Naive thymus-derived CD4-positive, alpha-beta T cell (primary cell): ENCODE results near the gene FOXO3. TPM values are rescaled to one million over a fixed set of nuclear protein-coding genes. Genes with fewer than 3 reads are reported as not detected.
"Not testable (repeated sequence)": the region's sequence is repeated elsewhere in the genome, so short reads cannot be mapped to it uniquely, and the experiment has no call there.

Source experiments
- ATAC-seq: fragments of 150-1000 bp; cut with Tn5 transposase; 2 replicates; pipeline ENCODE4 v1.10.0; 2021; ENCODE audit warnings: mild to moderate bottlenecking, moderate library complexity
- CTCF ChIA-PET: fragments of 350-600 bp; sonication (Branson Sonifier 250); formaldehyde crosslinking; loops from one replicate; lab custom pipeline; 2021; ENCODE audit warnings: antibody characterized with exemption; lab: Charles Lee
- POLR2A ChIA-PET: fragments of 350-600 bp; sonication (Branson Sonifier 250); formaldehyde crosslinking; loops from one replicate; lab custom pipeline; 2021; ENCODE audit warnings: antibody characterized with exemption, inconsistent platforms; lab: Charles Lee
- DNase-seq, 9 donors: peaks; one replicate each; pipeline versions ENCODE4 v3.0.0 to v3.0.0-alpha.2; 2020 to 2022; ENCODE audit warnings: mixed read lengths in 1 of 9
- H3K27ac ChIP-seq: one replicate; pipeline ENCODE4 v1.7.0; 2013; ENCODE audit warnings: mild to moderate bottlenecking, low read depth, low read length, moderate library complexity
- H3K27me3 ChIP-seq, 2 donors: one replicate each; pipeline ENCODE4 v1.7.0; 2013; ENCODE audit warnings: low read length in 2 of 2, mild to moderate bottlenecking in 2 of 2, moderate library complexity in 2 of 2; ENCODE audit not compliant: control insufficient read depth in 2 of 2, insufficient read depth in 2 of 2
- H3K36me3 ChIP-seq, 3 experiments: 1 replicate in 2 of 3; 2 replicates in 1 of 3; pipeline ENCODE4 v1.7.0; 2013; ENCODE audit warnings: low read length in 3 of 3, mild to moderate bottlenecking in 3 of 3, moderate library complexity in 1 of 3; ENCODE audit not compliant: insufficient read depth in 3 of 3, control insufficient read depth in 2 of 3
- H3K4me1 ChIP-seq, 2 donors: one replicate each; pipeline ENCODE4 v1.7.0; 2013; ENCODE audit warnings: low read length in 2 of 2, mild to moderate bottlenecking in 2 of 2, moderate library complexity in 1 of 2; ENCODE audit not compliant: control insufficient read depth in 2 of 2, insufficient read depth in 2 of 2
- H3K4me3 ChIP-seq: 2 replicates; pipeline ENCODE4 v1.7.0; 2013; ENCODE audit warnings: mild to moderate bottlenecking, low read length
- H3K9me3 ChIP-seq, 3 experiments: 1 replicate in 2 of 3; 2 replicates in 1 of 3; pipeline ENCODE4 v1.7.0; 2013; ENCODE audit warnings: low read length in 3 of 3; ENCODE audit not compliant: control insufficient read depth in 2 of 3
- H3K27ac Mint-ChIP-seq, 9 donors: one replicate each; pipeline ENCODE4 v1.8.0; 2020 to 2022; ENCODE audit warnings: mixed read lengths in 9 of 9, mild to moderate bottlenecking in 8 of 9, moderate library complexity in 5 of 9, inconsistent platforms in 2 of 9
- H3K27me3 Mint-ChIP-seq, 5 donors: one replicate each; pipeline ENCODE4 v1.8.0; 2021 to 2022; ENCODE audit warnings: mixed read lengths in 5 of 5, mild to moderate bottlenecking in 1 of 5
- H3K36me3 Mint-ChIP-seq, 5 donors: one replicate each; pipeline ENCODE4 v1.8.0; 2020 to 2022; ENCODE audit warnings: mixed read lengths in 5 of 5, mild to moderate bottlenecking in 3 of 5, inconsistent platforms in 1 of 5
- H3K4me1 Mint-ChIP-seq, 7 donors: one replicate each; pipeline ENCODE4 v1.8.0; 2020 to 2022; ENCODE audit warnings: mixed read lengths in 7 of 7, mild to moderate bottlenecking in 3 of 7, inconsistent platforms in 1 of 7
- H3K4me3 Mint-ChIP-seq, 10 donors: one replicate each; pipeline ENCODE4 v1.8.0; 2020 to 2022; ENCODE audit warnings: mild to moderate bottlenecking in 10 of 10, mixed read lengths in 10 of 10, moderate library complexity in 6 of 10, inconsistent platforms in 2 of 10
- H3K9me3 Mint-ChIP-seq, 11 donors: one replicate each; pipeline ENCODE4 v1.8.0; 2020 to 2022; ENCODE audit warnings: mixed read lengths in 11 of 11, mild to moderate bottlenecking in 4 of 11, inconsistent platforms in 1 of 11, moderate library complexity in 1 of 11
- intact Hi-C, 2 donors: fragments of 100-400 bp; cut with micrococcal nuclease; formaldehyde crosslinking; loops; one replicate each; pipeline ENCODE4 v1.15.1; 2023
- polyA plus RNA-seq, 2 donors: library from polyadenylated mRNA; unstranded; fragments of 300-500 nt; fragmentation: Illumina TruSeq; gene quantifications; one replicate each; pipeline ENCODE4 v1.2.3, GENCODE V29; 2021
- total RNA-seq, 6 experiments: library from RNA in 5 of 6; stranded (reverse) in 5 of 6; gene quantifications; 1 replicate in 5 of 6; 2 replicates in 1 of 6; pipeline ENCODE4 v1.2.3 and lab custom pipeline; 2021 to 2026

Gene FOXO3
- total and polyA plus RNA-seq, 7 experiments from 2014 or later, result 11.6 to 39.5 (median 20.5) TPM

DNA sequence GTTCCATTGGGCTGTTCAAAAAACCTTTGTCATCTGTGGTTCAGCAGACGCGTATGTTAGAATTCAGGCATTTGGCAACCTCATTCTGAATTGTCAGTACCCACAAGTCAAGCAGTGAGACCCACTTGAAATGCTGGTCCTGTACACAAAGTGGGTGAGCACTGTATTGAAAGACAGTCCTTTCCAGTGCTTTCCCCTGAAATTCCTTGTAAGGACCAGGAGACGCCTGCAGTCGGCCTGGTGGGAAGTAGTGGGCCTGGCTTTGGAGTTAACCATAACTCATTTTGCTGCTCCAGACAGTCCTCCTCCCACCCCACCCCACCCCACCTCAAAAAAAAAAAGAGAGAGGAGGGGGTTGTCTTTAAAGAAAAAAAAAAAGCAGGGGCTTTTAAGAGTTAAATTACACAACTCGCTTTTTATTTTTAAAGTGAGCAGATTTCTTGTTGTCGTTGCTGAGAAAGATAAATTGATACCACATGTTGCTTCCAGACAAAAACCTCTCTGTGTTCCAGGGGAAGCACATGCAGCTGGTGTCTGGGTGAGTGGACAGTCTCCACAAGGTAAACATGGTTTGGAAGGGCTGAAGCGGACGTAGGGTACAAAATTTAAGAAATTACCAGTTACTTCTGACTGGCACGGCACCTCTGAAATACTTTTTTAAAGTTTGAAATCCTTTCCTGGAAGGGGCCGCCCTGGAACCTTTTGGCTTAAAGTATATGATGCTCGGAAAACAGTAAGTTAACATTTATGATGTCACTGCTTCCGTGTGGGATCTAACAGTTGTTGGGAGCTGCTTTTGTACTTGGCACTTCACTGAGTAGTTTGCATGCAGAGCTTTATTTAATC lies 95.3 kb downstream of the FOXO3 start:
- Mint-ChIP-seq H3K4me1 (peaks cover 4 to 51% (median 31%) of the 10 kb centered on the region in 7 donors), H3K4me3 (no peak overlapping the region), H3K36me3 (peaks cover 0 to 9% (median 0%) of the 10 kb centered on the region in 5 donors), H3K27ac (peak overlapping the region in 1 of 9 donors; percentile 30), H3K9me3 (no peaks in the 10 kb centered on the region), H3K27me3 (peaks cover 0 to 2% (median 0%) of the 10 kb centered on the region in 5 donors)
- H3K27ac ChIP-seq, result no peak overlapping the region
- ChIA-PET CTCF (no interaction called here), POLR2A (no interaction called here)
- H3K4me3 ChIP-seq, result no peak overlapping the region
- ATAC-seq (no peak), DNase-seq (no peak)
- peaks cover 8 to 10% of the 10 kb centered on the region in 2 donors for H3K4me1 ChIP-seq
- intact Hi-C loops, result no loop called here
- no peaks in the 10 kb centered on the region for H3K27me3 ChIP-seq
- H3K36me3 ChIP-seq, result no peaks in the 10 kb centered on the region
- H3K9me3 ChIP-seq, result no peaks in the 10 kb centered on the region

DNA sequence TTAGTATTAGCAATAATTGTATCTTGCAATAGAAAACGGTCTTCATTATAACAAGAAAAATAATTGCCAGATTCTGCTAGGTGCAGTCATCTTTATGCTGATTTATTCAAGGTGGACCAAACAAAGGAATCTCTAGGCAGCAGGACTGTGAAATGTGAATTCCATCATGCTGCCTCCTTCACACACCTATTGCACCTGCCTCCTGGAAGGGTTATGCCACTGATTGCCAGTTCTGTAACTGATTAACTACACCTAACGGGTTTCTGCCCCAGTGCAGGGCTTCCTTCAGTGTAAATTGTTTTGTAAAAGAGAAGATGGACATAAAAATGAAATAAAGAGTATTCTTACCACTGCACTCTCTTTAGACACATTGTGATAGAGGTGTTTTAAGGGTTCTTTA lies 96.1 kb downstream of the FOXO3 start:
- ChIA-PET CTCF (no interaction called here), POLR2A (no interaction called here)
- Histone ChIP-seq H3K4me3 (no peak overlapping the region), H3K36me3 (no peaks in the 10 kb centered on the region), H3K27ac (no peak overlapping the region), H3K9me3 (no peaks in the 10 kb centered on the region), H3K4me1 (peaks cover 8 to 10% of the 10 kb centered on the region in 2 donors), H3K27me3 (no peaks in the 10 kb centered on the region)
- peaks cover 0 to 9% (median 0%) of the 10 kb centered on the region in 5 donors for H3K36me3 Mint-ChIP-seq
- ATAC-seq, result no peak
- H3K4me1 Mint-ChIP-seq, result peaks cover 4 to 47% (median 29%) of the 10 kb centered on the region in 7 donors
- H3K27me3 Mint-ChIP-seq, result peaks cover 0 to 2% (median 0%) of the 10 kb centered on the region in 5 donors
- no peak overlapping the region for H3K4me3 Mint-ChIP-seq
- no peak for DNase-seq
- H3K9me3 Mint-ChIP-seq, result no peaks in the 10 kb centered on the region
- intact Hi-C loops, result no loop called here
- H3K27ac Mint-ChIP-seq, result no peak overlapping the region

GRCh38 chr6:108658174-108658573 lies 97.5 kb downstream of the FOXO3 start:
- no peak overlapping the region for H3K27ac Mint-ChIP-seq
- CTCF ChIA-PET, result interaction anchor here (1.2 kb wide), 1 partner anchor 9 kb away, joined by 4 read pairs; no protein-coding TSS in a partner anchor
- H3K4me1 Mint-ChIP-seq, result peaks cover 4 to 42% (median 17%) of the 10 kb centered on the region in 7 donors

DNA sequence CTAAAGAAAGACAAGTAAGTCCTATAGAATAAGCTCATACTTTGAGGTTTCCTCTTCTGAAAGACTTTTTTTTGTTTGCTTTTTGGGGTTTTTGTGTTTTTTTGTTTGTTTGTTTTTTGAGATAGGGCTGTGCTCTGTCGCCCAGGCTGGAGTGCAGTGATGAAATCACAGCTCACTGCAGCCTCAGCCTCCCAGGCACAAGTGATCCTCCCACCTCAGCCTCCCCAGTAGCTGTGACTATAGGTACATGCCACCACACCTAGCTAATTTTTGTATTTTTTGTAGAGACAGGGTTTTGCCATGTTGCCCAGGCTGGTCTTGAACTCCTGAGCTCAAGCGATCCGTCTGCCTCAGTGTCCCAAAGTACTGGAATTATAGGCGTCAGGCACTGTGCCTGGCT lies 98.1 kb downstream of the FOXO3 start:
- H3K9me3 Mint-ChIP-seq, DNase-seq, H3K27me3 ChIP-seq, H3K4me3 ChIP-seq, H3K27me3 Mint-ChIP-seq, H3K36me3 ChIP-seq, H3K27ac ChIP-seq, intact Hi-C loops, POLR2A ChIA-PET, ATAC-seq, H3K4me1 ChIP-seq, H3K27ac Mint-ChIP-seq, H3K4me3 Mint-ChIP-seq, H3K9me3 ChIP-seq: not testable (repeated sequence)
- CTCF ChIA-PET, result interaction anchor here (1.2 kb wide), 1 partner anchor 10 kb away, joined by 4 read pairs; no protein-coding TSS in a partner anchor
- Mint-ChIP-seq H3K4me1 (peaks cover 3 to 36% (median 11%) of the 10 kb centered on the region in 7 donors), H3K36me3 (peaks cover 0 to 24% (median 7%) of the 10 kb centered on the region in 5 donors)

More at GRCh38 chr6:108658174-108658573, 97.5 kb downstream of the FOXO3 start:
- Mint-ChIP-seq H3K27me3 (peaks cover 0 to 2% (median 0%) of the 10 kb centered on the region in 5 donors), H3K4me3 (no peak overlapping the region), H3K9me3 (no peaks in the 10 kb centered on the region), H3K36me3 (peaks cover 0 to 18% (median 4%) of the 10 kb centered on the region in 5 donors)
- no peak for ATAC-seq
- no peaks in the 10 kb centered on the region for H3K36me3 ChIP-seq
- no peak for DNase-seq
- no peaks in the 10 kb centered on the region for H3K27me3 ChIP-seq
- intact Hi-C loops, result no loop called here
- H3K4me1 ChIP-seq, result peaks cover 5 to 9% of the 10 kb centered on the region in 2 donors
- H3K4me3 ChIP-seq, result no peak overlapping the region
- H3K27ac ChIP-seq, result no peak overlapping the region
- POLR2A ChIA-PET, result no interaction called here
- no peaks in the 10 kb centered on the region for H3K9me3 ChIP-seq

DNA sequence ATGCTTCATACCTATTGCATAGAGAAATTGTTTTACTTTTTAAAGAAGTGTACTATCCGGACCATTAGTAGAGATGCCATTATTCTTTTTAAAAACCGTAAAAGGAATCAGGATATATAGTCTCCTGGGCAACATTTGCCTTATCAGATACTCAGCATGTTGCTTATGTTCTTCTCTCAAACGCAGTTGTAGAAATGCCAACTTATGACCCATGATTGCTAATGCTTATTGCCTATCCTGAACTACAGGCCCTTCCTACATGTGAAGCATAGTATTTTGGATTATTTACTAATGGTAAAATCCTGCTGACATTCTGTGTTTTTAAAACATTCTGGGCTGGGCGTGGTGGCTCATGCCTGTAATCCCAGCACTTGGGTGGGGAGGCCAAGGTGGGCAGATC lies 99.5 kb downstream of the FOXO3 start:
- intact Hi-C loops, result no loop called here
- Histone ChIP-seq H3K9me3 (no peaks in the 10 kb centered on the region), H3K27me3 (no peaks in the 10 kb centered on the region), H3K4me1 (peaks cover 0 to 3% of the 10 kb centered on the region in 2 donors), H3K27ac (no peak overlapping the region), H3K4me3 (no peak overlapping the region), H3K36me3 (peaks cover 0 to 8% (median 0%) of the 10 kb centered on the region in 3 experiments)
- Mint-ChIP-seq H3K4me3 (no peak overlapping the region), H3K4me1 (peaks cover 0 to 30% (median 12%) of the 10 kb centered on the region in 7 donors), H3K36me3 (peaks cover 0 to 35% (median 13%) of the 10 kb centered on the region in 5 donors), H3K27ac (no peak overlapping the region), H3K9me3 (no peaks in the 10 kb centered on the region), H3K27me3 (peaks cover 0 to 2% (median 0%) of the 10 kb centered on the region in 5 donors)
- POLR2A ChIA-PET, result no interaction called here
- CTCF ChIA-PET, result interaction anchor here (0.7 kb wide), 1 partner anchor 27 kb away, joined by 3 read pairs; no protein-coding TSS in a partner anchor
- ATAC-seq (no peak), DNase-seq (no peak)

DNA sequence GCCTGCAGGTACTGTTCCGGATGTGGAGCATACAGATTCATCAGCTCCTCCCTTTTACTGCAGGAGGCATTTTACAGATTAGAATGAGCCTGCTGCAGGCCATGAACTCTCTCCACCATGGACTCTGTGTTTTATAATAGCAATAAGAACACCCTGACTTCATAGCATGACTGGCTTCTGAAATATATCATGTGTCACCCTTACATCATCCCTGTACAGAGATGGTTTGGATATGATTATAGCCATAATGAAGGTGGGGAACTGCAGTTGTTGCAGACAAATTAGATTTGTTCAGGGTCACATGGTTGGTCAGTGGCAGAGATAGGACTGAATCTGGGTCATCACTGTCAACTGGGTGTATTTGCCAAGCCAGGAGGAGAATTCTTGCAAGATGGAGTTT lies 100.7 kb downstream of the FOXO3 start:
- Histone ChIP-seq H3K36me3 (peaks cover 0 to 8% (median 0%) of the 10 kb centered on the region in 3 experiments), H3K27me3 (no peaks in the 10 kb centered on the region), H3K4me1 (peaks cover 0 to 3% of the 10 kb centered on the region in 2 donors), H3K27ac (no peak overlapping the region), H3K4me3 (no peak overlapping the region), H3K9me3 (no peaks in the 10 kb centered on the region)
- peaks cover 0 to 32% (median 12%) of the 10 kb centered on the region in 7 donors for H3K4me1 Mint-ChIP-seq
- no peak for DNase-seq
- POLR2A ChIA-PET, result no interaction called here
- ATAC-seq, result no peak
- H3K4me3 Mint-ChIP-seq, result no peak overlapping the region
- H3K27me3 Mint-ChIP-seq, result peaks cover 0 to 2% (median 0%) of the 10 kb centered on the region in 5 donors
- CTCF ChIA-PET, result no interaction called here
- H3K9me3 Mint-ChIP-seq, result no peaks in the 10 kb centered on the region
- intact Hi-C loops, result no loop called here
- H3K27ac Mint-ChIP-seq, result no peak overlapping the region
- peaks cover 0 to 31% (median 17%) of the 10 kb centered on the region in 5 donors for H3K36me3 Mint-ChIP-seq
